Stimulated activated CD8-positive, alpha-beta memory T cell treated with anti-CD3 and anti-CD28 coated beads, Interleukin-7, amount 100 ng/mL, for 1 hour (primary cell): Measurements from ENCODE around the gene PRMT2.
A peak's percentile ranks its signal among the peaks of the same experiment; 100 is the strongest.
"Not testable (repeated sequence)": the region's sequence is repeated elsewhere in the genome, so short reads cannot be mapped to it uniquely, and the experiment has no call there.

ENCODE experiments used
- DNase-seq, 2 donors: peaks; one replicate each; pipeline ENCODE4 v3.0.0-alpha.2; 2020; ENCODE audit warnings: low read depth in 2 of 2

PRMT2 gene

DNA sequence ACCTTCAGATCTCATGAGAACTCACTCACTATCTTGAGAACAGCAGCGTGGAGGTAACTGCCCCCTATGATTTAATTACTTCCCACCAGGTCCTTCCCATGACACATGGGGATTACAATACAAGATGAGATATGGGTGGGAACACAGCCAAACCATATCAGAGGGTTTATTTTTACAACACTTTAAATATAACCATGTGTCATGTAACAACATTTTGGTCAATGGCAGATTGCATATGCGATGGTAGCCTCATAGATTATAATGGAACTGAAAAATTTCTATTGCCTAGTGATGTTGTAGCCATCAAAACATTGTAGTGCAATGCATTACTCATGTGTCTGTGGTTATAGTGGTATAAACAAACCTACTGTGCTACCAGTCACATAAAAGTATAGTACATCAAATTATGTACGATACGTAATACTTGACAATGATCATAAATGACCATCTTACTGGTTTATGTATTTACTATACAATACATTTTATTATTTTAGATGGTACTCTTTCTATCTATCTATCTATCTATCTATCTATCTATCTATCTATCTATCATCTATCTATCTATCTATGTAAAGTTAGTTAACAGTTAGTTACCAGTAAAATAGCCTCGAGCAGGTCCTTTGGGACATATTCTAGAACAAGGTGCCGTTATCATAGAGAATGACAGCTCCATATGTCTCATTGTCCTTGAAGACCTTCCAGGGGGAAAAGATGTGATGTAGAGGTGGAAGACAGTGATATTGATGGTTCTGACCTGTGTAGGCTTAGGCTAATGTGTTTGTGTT is 18.0 kb upstream of the PRMT2 start:
- DNase-seq = no peak

- no peak for DNase-seq
These were observed 16.6 kb upstream of the PRMT2 start for GRCh38 chr21:46618738-46619379.

DNA sequence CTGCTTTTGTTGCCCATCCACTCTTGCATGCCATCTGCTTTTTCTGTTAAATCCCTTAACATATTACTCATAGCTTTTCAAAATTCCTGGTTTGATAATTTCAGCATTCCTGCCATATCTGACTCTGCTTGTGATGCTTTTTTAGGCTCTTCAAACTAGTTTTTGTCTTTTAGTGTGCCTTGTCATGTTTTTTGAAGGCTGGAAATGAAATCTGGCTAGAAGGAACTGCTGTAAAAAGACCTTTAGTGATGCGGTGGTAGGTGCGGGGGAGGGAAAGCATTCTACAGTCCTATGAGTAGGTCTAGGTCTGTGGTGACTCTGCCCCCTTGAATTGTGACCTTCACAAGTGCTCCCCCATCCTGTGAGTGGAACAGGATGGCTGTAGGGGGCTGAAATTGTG is 15.6 kb upstream of the PRMT2 start:
- no peak for DNase-seq

- DNase-seq = no peak
These were observed 14.6 kb upstream of the PRMT2 start for GRCh38 chr21:46620846-46621245.

DNA sequence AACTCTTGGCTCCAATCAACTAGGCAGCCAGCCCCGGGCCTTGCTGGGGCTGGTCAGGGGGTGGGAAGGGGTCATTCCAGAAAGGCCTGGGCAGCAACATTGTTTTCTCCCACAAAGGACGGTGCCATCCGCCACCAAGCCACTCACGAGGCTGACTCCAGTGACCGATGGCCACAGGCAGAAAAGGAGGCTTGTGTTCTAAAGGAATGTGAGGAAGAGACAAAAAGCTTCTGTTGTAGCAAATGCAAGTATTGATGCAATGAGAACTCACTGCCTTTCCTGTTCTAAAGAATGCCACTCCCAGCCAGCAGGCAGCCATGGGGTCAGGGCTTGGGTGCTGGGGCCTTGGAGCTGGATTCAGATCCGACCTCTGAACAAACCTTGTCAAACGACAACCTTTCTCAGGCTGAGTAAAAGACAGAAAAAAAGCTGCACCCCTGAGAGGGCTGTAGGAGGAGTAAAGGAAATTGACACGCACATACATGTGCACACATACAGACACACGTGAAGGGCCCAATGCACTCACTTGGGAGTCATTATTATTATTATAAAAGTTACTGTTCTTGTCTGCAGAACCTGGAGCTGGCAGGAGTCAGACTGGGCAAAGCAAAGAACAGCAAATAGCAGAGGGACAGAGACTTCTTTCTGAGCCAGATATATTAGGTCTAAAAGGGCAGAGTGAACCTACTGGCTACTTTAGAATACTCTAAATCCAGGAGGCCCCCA is 13.9 kb upstream of the PRMT2 start:
- no peak for DNase-seq

- peak in 1 of 2 donors; percentile 13 for DNase-seq
These were observed 13.2 kb upstream of the PRMT2 start for GRCh38 chr21:46622226-46622625.

DNA sequence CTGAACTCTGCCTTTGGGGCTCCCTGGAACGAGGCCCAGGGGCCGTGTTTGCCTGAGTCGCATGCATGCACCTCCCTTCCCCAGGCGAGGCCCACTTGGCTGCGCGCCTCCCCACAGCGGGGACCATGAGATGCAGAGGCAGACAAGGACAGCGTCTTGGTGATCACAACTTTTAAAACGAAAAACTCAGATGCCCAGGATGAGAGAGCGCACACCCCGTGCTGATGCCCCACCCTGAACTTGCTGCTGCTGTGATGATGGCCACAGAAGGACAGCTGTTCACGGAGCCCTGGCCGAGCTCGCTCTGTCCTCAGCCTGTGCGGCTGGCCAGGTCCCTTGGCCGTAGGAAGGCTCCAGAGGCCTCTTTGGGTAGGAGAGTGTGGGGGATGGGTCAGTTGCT is 11.4 kb upstream of the PRMT2 start:
- DNase-seq = no peak

DNA sequence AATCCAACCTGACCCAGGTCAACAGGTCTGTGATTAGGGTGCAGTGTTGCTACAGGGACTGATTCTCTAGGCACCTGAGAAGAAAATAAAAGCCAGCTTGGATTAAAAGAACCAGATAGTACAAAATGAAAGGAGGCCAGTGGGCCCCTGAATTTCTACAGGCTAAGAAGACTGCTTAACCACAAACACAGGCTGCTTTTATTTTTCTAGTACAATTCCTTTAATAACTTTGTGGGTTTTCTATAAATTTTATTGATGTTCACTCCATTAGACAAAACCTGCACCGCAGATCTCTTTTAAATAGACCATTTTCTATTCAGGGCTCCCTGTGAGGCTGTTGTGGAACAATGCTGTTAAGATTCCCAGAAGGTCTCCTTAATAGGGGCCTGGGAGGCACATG is 9.7 kb upstream of the PRMT2 start:
- DNase-seq = no peak

- DNase-seq = no peak
These were observed 8.9 kb upstream of the PRMT2 start for GRCh38 chr21:46626536-46626935.

- DNase-seq = no peak
These were observed 8.4 kb upstream of the PRMT2 start for GRCh38 chr21:46626975-46627501.

- DNase-seq = no peak
These were observed 7.7 kb upstream of the PRMT2 start for GRCh38 chr21:46627726-46628125.

- DNase-seq = no peak
These were observed 6.6 kb upstream of the PRMT2 start for GRCh38 chr21:46628868-46629267.

GRCh38 chr21:46630915-46631314 is 4.6 kb upstream of the PRMT2 start:
- DNase-seq = not testable (repeated sequence)

DNA sequence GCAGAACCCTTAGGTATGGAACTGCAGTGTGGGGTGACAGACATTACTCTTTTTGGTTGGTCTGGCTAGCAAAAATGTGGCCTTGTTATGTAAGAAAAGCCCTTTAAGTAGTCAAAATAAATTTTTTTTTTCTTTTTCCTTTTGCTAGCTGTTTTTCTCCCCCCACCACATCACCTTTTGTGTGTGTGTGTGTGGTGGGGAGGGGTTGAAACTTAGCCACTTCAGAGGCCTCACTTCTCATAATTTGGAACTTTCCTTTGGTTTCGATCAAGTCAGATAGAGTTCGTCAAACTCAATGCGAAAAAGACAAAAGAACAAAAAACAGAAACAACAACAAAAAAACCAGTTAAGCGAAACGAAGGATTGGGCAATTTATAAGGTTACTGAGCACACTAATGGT is 1.9 kb upstream of the PRMT2 start:
- no peak for DNase-seq

DNA sequence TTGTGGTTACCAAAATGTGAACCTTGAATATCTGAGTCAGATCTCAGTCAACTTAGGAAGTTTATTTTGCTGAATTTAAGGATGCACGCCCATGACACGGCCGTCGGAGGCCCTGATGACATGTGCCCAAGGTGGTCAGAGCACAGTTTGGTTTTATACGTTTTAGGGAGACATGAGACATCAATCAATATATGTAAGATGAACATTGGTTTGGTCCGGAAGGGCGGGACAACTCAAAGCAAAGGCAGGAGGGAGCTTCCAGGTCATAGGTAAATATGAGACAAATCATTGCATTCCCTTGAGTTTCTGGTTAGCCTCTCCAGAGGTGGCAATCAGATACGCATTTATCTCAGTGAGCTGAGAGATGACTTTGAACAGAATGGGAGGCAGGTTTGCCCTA is 1.0 kb upstream of the PRMT2 start:
- no peak for DNase-seq

GRCh38 chr21:46634966-46635323 is 529 bp upstream of the PRMT2 start:
- peak in 1 of 2 donors; percentile 10 for DNase-seq

- DNase-seq = no peak
These were observed 673 bp downstream of the PRMT2 start for GRCh38 chr21:46636181-46636512.

GRCh38 chr21:46636550-46637285 is 1.2 kb downstream of the PRMT2 start:
- DNase-seq = no peak

GRCh38 chr21:46637952-46638746 is 2.7 kb downstream of the PRMT2 start:
- DNase-seq = no peak

GRCh38 chr21:46639489-46640386 is 4.3 kb downstream of the PRMT2 start:
- no peak for DNase-seq
